Activated T-helper 1 cell treated with anti-CD3 and anti-CD28 coated beads, Interleukin-12 subunit alpha, Interleukin-12 subunit beta, Interleukin-2, Interleukin-4 antibody, amounts not matched to agents 30 ng/mL and 10 ng/mL and 1 ng/mL, durations not matched to agents 14 hours and 24 hours and 36 hours (primary cell): ENCODE results near the gene IGSF23. TPM values are rescaled to one million over a fixed set of nuclear protein-coding genes. Genes with fewer than 3 reads are reported as not detected.

Experiments used
- DNase-seq: peaks from one replicate; pipeline ENCODE4 v3.0.0; 2021; ENCODE audit warnings: low spot score
- H3K27ac Mint-ChIP-seq: one replicate; pipeline ENCODE4 v1.8.0; 2021; ENCODE audit warnings: mild to moderate bottlenecking, mixed read lengths
- H3K27me3 Mint-ChIP-seq: one replicate; pipeline ENCODE4 v1.8.0; 2022; ENCODE audit warnings: mild to moderate bottlenecking, moderate library complexity, mixed read lengths; ENCODE audit not compliant: insufficient read depth
- H3K36me3 Mint-ChIP-seq: one replicate; pipeline ENCODE4 v1.8.0; 2021; ENCODE audit warnings: low read depth, mixed read lengths
- H3K4me1 Mint-ChIP-seq: one replicate; pipeline ENCODE4 v1.8.0; 2021; ENCODE audit warnings: low read depth, mixed read lengths
- H3K4me3 Mint-ChIP-seq: one replicate; pipeline ENCODE4 v1.8.0; 2021; ENCODE audit warnings: mild to moderate bottlenecking, moderate library complexity, mixed read lengths
- H3K9me3 Mint-ChIP-seq: one replicate; pipeline ENCODE4 v1.8.0; 2021; ENCODE audit warnings: mixed read lengths
- intact Hi-C: fragments of 100-400 bp; cut with micrococcal nuclease; formaldehyde crosslinking; loops from one replicate; pipeline ENCODE4 v1.15.1; 2024
- total RNA-seq: library from RNA; stranded (reverse); gene quantifications from 2 replicates; pipeline ENCODE4 v1.2.3, GENCODE V29; 2022

IGSF23 gene
- total RNA-seq, 1 donor from 2014 or later, result not detected

GRCh38 chr19:44641501-44642265 lies 28.3 kb downstream of the IGSF23 start:
- no peak overlapping the region for H3K4me3 Mint-ChIP-seq
- DNase-seq, result no peak
- H3K27ac Mint-ChIP-seq, result no peak overlapping the region
- peaks cover 21% of the 10 kb centered on the region for H3K27me3 Mint-ChIP-seq
- no peaks in the 10 kb centered on the region for H3K9me3 Mint-ChIP-seq
- H3K36me3 Mint-ChIP-seq, result no peaks in the 10 kb centered on the region
- intact Hi-C loops, result no loop called here
- no peaks in the 10 kb centered on the region for H3K4me1 Mint-ChIP-seq

GRCh38 chr19:44642377-44642776 lies 29.0 kb downstream of the IGSF23 start:
- Mint-ChIP-seq H3K27me3 (peaks cover 21% of the 10 kb centered on the region), H3K36me3 (no peaks in the 10 kb centered on the region), H3K9me3 (no peaks in the 10 kb centered on the region), H3K4me3 (peak overlapping the region; percentile 24), H3K27ac (no peak overlapping the region), H3K4me1 (no peaks in the 10 kb centered on the region)
- DNase-seq, result no peak
- intact Hi-C loops, result no loop called here

- no peaks in the 10 kb centered on the region for H3K4me1 Mint-ChIP-seq
These were observed 30.4 kb downstream of the IGSF23 start, which contains the start of gene PVR for GRCh38 chr19:44643605-44644401. Gene PVR (plus strand): TSS chr19:44643910. CDS start chr19:44644097, 187 bp downstream.

GRCh38 chr19:44644402-44645016 lies 31.1 kb downstream of the IGSF23 start:
- Mint-ChIP-seq H3K36me3 (no peaks in the 10 kb centered on the region), H3K4me1 (no peaks in the 10 kb centered on the region), H3K4me3 (peak overlapping the region; percentile 84), H3K27ac (no peak overlapping the region), H3K27me3 (peaks cover 21% of the 10 kb centered on the region), H3K9me3 (no peaks in the 10 kb centered on the region)
- DNase-seq, result no peak
- intact Hi-C loops, result no loop called here

More at GRCh38 chr19:44643605-44644401, 30.4 kb downstream of the IGSF23 start, which contains the start of gene PVR:
- Mint-ChIP-seq H3K27me3 (peaks cover 21% of the 10 kb centered on the region), H3K4me3 (peak within 1 kb of the TSS; percentile 84), H3K27ac (no peak within 1 kb of the TSS), H3K36me3 (no peaks in the 10 kb centered on the region), H3K9me3 (no peaks in the 10 kb centered on the region)
- DNase-seq, result peak; percentile 6
- intact Hi-C loops, result no loop called here

- DNase-seq, result no peak
- Mint-ChIP-seq H3K4me3 (no peak overlapping the region), H3K27me3 (peaks cover 21% of the 10 kb centered on the region), H3K27ac (no peak overlapping the region), H3K9me3 (no peaks in the 10 kb centered on the region), H3K36me3 (peaks cover 3% of the 10 kb centered on the region), H3K4me1 (no peaks in the 10 kb centered on the region)
- intact Hi-C loops, result no loop called here
These were observed 32.2 kb downstream of the IGSF23 start for GRCh38 chr19:44645407-44646048.

GRCh38 chr19:44646049-44646416 lies 32.7 kb downstream of the IGSF23 start:
- no peaks in the 10 kb centered on the region for H3K9me3 Mint-ChIP-seq

GRCh38 chr19:44647144-44647543 lies 33.8 kb downstream of the IGSF23 start:
- intact Hi-C loops, result no loop called here
- Mint-ChIP-seq H3K27ac (no peak overlapping the region), H3K4me3 (no peak overlapping the region), H3K9me3 (no peaks in the 10 kb centered on the region), H3K4me1 (no peaks in the 10 kb centered on the region), H3K27me3 (peaks cover 15% of the 10 kb centered on the region), H3K36me3 (peaks cover 7% of the 10 kb centered on the region)
- DNase-seq, result no peak

More at GRCh38 chr19:44646049-44646416, 32.7 kb downstream of the IGSF23 start:
- Mint-ChIP-seq H3K27ac (no peak overlapping the region), H3K36me3 (peaks cover 3% of the 10 kb centered on the region), H3K4me1 (no peaks in the 10 kb centered on the region), H3K27me3 (peaks cover 19% of the 10 kb centered on the region), H3K4me3 (no peak overlapping the region)
- intact Hi-C loops, result no loop called here
- no peak for DNase-seq

GRCh38 chr19:44648631-44649251 lies 35.4 kb downstream of the IGSF23 start:
- Mint-ChIP-seq H3K36me3 (peaks cover 7% of the 10 kb centered on the region), H3K9me3 (no peaks in the 10 kb centered on the region), H3K27ac (no peak overlapping the region), H3K27me3 (peaks cover 5% of the 10 kb centered on the region), H3K4me3 (no peak overlapping the region), H3K4me1 (no peaks in the 10 kb centered on the region)
- intact Hi-C loops, result no loop called here
- DNase-seq, result no peak

GRCh38 chr19:44649578-44650145 lies 36.3 kb downstream of the IGSF23 start:
- DNase-seq, result no peak
- Mint-ChIP-seq H3K27me3 (no peaks in the 10 kb centered on the region), H3K9me3 (no peaks in the 10 kb centered on the region), H3K4me1 (peaks cover 4% of the 10 kb centered on the region), H3K36me3 (peaks cover 7% of the 10 kb centered on the region), H3K27ac (no peak overlapping the region), H3K4me3 (no peak overlapping the region)
- intact Hi-C loops, result no loop called here

GRCh38 chr19:44653343-44653742 lies 40.0 kb downstream of the IGSF23 start:
- DNase-seq, result no peak
- H3K27ac Mint-ChIP-seq, result no peak overlapping the region
- peaks cover 9% of the 10 kb centered on the region for H3K36me3 Mint-ChIP-seq
- no peak overlapping the region for H3K4me3 Mint-ChIP-seq
- H3K4me1 Mint-ChIP-seq, result peaks cover 13% of the 10 kb centered on the region
- no peaks in the 10 kb centered on the region for H3K27me3 Mint-ChIP-seq
- intact Hi-C loops, result no loop called here
- no peaks in the 10 kb centered on the region for H3K9me3 Mint-ChIP-seq

- DNase-seq, result peak; percentile 66
- Mint-ChIP-seq H3K4me3 (no peak overlapping the region), H3K9me3 (no peaks in the 10 kb centered on the region), H3K4me1 (peaks cover 13% of the 10 kb centered on the region), H3K27ac (no peak overlapping the region), H3K27me3 (no peaks in the 10 kb centered on the region), H3K36me3 (peaks cover 9% of the 10 kb centered on the region)
- intact Hi-C loops, result loop anchor here (1.0 to 2.0 kb wide), 3 partner anchors 38 to 116 kb away; no protein-coding TSS in a partner anchor
These were observed 40.8 kb downstream of the IGSF23 start for GRCh38 chr19:44653977-44654774.
